ENCODE results near the gene CER1. TPM values are rescaled to one million over a fixed set of nuclear protein-coding genes. Genes with fewer than 3 reads are reported as not detected.

Gene CER1
- total RNA-seq, 1 experiment from 2014 or later, result not detected

GRCh38 chr9:14746626-14747025, 24.1 kb upstream of the CER1 start:
- ChIA-PET CTCF (no interaction called here), RAD21 (ENCODE audit: low non-redundant PET in 1 of 2, low total read pairs in 2 of 2, uncharacterized antibody in 2 of 2, unreplicated experiment in 2 of 2) (no interaction called here), POLR2A (no interaction called here)
- no peaks in the 10 kb centered on the region for H3K4me1 ChIP-seq (ENCODE audit: control insufficient read depth in 1 of 2, insufficient read depth in 2 of 2, low read length in 2 of 2)
- intact Hi-C loops (cut with micrococcal nuclease), result no loop called here
- no peak overlapping the region for H3K9ac ChIP-seq (ENCODE audit: low read length)
- H3K4me2 ChIP-seq (ENCODE audit: low read length), result no peak overlapping the region
- no peaks in the 10 kb centered on the region for H3K36me3 ChIP-seq (ENCODE audit: control insufficient read depth in 1 of 2, insufficient read depth in 2 of 2, low read length in 2 of 2)
- TF ChIP-seq REST (IDR thresholded peaks at IDR 0.05; ENCODE audit: low read depth) (no peak), ATF3 (IDR thresholded peaks at IDR 0.05) (no peak), EGR1 (IDR thresholded peaks at IDR 0.05; ENCODE audit: low read depth) (no peak)
- TF ChIP-seq, protein P1, sequence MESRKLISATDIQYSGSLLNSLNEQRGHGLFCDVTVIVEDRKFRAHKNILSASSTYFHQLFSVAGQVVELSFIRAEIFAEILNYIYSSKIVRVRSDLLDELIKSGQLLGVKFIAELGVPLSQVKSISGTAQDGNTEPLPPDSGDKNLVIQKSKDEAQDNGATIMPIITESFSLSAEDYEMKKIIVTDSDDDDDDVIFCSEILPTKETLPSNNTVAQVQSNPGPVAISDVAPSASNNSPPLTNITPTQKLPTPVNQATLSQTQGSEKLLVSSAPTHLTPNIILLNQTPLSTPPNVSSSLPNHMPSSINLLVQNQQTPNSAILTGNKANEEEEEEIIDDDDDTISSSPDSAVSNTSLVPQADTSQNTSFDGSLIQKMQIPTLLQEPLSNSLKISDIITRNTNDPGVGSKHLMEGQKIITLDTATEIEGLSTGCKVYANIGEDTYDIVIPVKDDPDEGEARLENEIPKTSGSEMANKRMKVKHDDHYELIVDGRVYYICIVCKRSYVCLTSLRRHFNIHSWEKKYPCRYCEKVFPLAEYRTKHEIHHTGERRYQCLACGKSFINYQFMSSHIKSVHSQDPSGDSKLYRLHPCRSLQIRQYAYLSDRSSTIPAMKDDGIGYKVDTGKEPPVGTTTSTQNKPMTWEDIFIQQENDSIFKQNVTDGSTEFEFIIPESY (IDR thresholded peaks at IDR 0.05; ENCODE audit: extremely low read depth, insufficient replicate concordance, low read length), result no peak
- DNase-seq (ENCODE audit: low read depth, low spot score) (no peak), ATAC-seq (no peak)
- peaks cover 11% of the 10 kb centered on the region for H3K27me3 ChIP-seq (ENCODE audit: insufficient read depth, low read length)
- BruUV-seq (replicated peaks), result no TSS peak
- H3K79me2 ChIP-seq (ENCODE audit: insufficient read depth, low read length), result no peaks in the 10 kb centered on the region
- no peaks in the 10 kb centered on the region for H3K9me2 ChIP-seq (ENCODE audit: insufficient read depth)
- H3K27ac ChIP-seq (ENCODE audit: low read depth, low read length), result no peak overlapping the region
- H3K4me3 ChIP-seq (replicated peaks in 1 of 2; ENCODE audit: low read depth in 1 of 2, low read length in 2 of 2), result no peak overlapping the region
- no peaks in the 10 kb centered on the region for H3K9me3 ChIP-seq (ENCODE audit: control insufficient read depth in 1 of 2, insufficient read depth in 1 of 2, low read depth in 1 of 2, low read length in 2 of 2)
- H4K20me1 ChIP-seq (ENCODE audit: insufficient read depth), result no peaks in the 10 kb centered on the region
- no peak overlapping the region for H2AFZ ChIP-seq (ENCODE audit: low read depth, low read length, poor library complexity, severe bottlenecking)

Data from HCT116 (cell line).